Measurements from ENCODE around the gene LONRF3. TPM values are rescaled to one million over a fixed set of nuclear protein-coding genes. Genes with fewer than 3 reads are reported as not detected.

The LONRF3 gene
- 2.8 and 6.6 TPM in 2 replicates for total RNA-seq

DNA sequence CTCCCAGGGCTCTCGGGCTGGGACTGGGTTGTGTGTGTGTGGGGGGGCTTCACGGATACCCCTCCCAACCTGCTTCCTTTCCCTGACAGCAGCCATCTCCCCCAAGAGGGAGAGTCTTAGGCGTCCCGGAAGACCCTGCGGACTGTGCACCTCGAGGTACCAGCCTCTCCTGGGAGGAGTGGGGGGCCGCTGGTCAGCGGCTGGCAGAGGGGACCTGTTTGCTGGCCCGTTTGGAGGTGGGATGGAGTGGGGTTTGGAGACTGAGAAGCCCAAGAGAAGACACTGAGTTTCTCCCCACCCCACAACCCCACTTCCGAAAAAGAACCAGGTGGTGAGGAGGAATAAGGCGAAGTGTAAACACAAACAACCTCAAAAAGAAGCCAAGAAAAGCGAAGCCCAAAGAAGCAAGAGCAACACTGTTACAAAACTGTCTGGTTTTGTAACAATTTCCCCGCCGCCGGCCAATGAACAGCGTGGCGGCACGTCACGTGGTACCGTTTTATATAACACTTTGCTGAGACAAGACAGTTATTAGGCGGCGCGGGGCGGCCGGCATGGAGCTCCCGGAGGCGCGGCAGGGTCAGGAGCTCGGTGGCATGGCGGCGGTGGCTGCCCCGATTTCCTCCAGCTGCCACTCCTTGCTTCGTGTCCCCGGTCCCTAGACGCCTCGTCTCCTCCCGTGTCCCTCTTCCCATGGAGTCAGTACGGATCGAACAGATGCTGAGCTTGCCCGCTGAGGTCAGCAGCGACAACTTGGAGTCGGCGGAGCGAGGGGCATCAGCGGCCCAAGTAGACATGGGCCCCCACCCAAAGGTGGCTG lies at the start of gene LONRF3:
Gene LONRF3 (plus strand): TSS at position 531 of the 820 bp plus-strand sequence. CDS start 163 bp downstream, at position 694.
- peak within 1 kb of the TSS; percentile 65 for H3K4me3 ChIP-seq (ENCODE audit: low read depth, low read length)
- TF ChIP-seq, protein P1, sequence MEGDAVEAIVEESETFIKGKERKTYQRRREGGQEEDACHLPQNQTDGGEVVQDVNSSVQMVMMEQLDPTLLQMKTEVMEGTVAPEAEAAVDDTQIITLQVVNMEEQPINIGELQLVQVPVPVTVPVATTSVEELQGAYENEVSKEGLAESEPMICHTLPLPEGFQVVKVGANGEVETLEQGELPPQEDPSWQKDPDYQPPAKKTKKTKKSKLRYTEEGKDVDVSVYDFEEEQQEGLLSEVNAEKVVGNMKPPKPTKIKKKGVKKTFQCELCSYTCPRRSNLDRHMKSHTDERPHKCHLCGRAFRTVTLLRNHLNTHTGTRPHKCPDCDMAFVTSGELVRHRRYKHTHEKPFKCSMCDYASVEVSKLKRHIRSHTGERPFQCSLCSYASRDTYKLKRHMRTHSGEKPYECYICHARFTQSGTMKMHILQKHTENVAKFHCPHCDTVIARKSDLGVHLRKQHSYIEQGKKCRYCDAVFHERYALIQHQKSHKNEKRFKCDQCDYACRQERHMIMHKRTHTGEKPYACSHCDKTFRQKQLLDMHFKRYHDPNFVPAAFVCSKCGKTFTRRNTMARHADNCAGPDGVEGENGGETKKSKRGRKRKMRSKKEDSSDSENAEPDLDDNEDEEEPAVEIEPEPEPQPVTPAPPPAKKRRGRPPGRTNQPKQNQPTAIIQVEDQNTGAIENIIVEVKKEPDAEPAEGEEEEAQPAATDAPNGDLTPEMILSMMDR (conservative IDR thresholded peaks at IDR 0.05; ENCODE audit: low read depth, low read length) = no peak
- DNase-seq (ENCODE audit: low read depth) = no peak

DNA sequence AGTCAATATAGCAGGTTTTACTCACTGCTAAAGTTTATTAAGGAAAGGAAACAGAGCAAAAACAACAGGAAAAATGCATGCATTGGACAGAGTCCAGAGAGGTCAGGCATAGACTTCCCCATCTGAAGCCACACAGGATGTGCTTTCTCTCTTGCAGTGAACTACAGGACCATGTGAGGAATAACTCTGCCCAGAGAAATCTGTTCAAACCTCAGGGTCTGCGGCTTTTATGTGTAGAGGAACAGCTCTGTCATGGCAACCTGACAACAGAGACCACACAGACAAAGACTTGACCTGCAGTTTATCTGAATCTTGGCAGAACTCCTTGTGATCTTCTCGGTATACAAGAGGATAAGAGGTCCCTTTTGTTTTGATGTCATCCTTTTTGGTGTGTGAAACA lies 46.3 kb upstream of the LONRF3 start:
- no peak overlapping the region for H3K4me3 ChIP-seq (ENCODE audit: low read depth, low read length)
- DNase-seq (ENCODE audit: low read depth) = no peak
- TF ChIP-seq, protein P1 (conservative IDR thresholded peaks at IDR 0.05; ENCODE audit: low read depth, low read length) = no peak

DNA sequence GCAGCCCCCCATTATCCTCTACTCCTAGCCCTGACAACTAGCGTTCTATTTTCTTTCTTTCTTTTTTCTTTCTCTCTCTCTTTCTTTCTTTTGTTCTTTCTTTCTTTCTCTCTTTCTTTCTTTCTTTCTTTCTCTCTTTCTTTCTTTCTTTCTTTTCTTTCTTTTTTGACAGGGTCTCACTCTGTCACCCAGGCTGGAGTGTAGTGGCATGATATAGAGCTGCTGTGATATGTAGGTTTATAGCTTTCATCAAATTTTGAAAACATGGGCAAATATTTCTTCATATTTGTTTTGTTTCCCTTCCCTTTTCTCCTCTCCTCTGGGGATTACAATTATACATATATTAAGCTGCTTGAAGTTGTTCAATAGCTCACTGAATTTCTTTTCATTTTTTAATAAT lies 39.1 kb upstream of the LONRF3 start:
- no peak for DNase-seq (ENCODE audit: low read depth)
- no peak overlapping the region for H3K4me3 ChIP-seq (ENCODE audit: low read depth, low read length)
- TF ChIP-seq, protein P1 (conservative IDR thresholded peaks at IDR 0.05; ENCODE audit: low read depth, low read length) = no peak

DNA sequence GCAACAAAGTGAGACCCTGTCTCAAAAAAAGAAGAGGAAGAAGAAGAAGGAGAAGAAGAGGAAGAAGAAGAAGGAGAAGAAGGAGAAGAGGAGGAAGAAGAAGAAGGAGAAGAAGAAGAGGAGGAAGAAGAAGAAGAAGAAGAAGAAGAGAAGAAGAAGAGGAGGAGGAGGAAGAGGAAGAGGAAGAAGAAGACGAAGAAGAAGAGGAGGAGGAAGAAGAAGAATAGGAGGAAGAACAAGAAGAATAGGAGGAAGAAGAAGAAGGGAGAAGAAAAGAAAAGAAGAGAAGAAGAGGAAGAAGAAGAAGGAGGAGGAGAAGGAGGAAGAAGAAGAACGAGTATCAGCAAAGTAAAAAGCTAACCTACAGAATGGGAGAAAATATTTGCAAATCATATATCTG lies 33.3 kb upstream of the LONRF3 start:
- no peak for DNase-seq (ENCODE audit: low read depth)
- TF ChIP-seq, protein P1 (conservative IDR thresholded peaks at IDR 0.05; ENCODE audit: low read depth, low read length) = no peak
- H3K4me3 ChIP-seq (ENCODE audit: low read depth, low read length) = no peak overlapping the region

GRCh38 chrX:118943102-118943501 lies 31.3 kb upstream of the LONRF3 start:
- TF ChIP-seq, protein P1 (conservative IDR thresholded peaks at IDR 0.05; ENCODE audit: low read depth, low read length) = no peak
- no peak for DNase-seq (ENCODE audit: low read depth)
- no peak overlapping the region for H3K4me3 ChIP-seq (ENCODE audit: low read depth, low read length)

DNA sequence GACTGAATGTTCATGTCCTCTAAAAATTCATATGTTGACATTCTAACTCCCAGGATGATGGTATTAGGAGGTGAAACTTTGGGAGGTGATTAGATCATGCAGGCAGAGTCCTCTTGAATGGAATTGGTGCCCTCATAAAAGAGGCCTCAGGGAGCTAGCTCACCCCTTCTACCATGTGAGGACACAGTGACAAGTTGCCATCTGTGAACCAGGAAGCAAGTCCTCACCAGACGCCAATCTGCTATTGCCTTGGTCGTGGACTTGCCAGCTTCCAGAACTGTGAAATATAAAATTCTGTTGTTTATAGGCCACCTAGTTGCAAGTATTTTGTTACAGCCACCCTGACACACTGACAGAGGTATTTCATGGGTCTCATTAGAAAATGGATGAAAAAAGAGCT lies 28.5 kb upstream of the LONRF3 start:
- no peak overlapping the region for H3K4me3 ChIP-seq (ENCODE audit: low read depth, low read length)
- no peak for DNase-seq (ENCODE audit: low read depth)
- TF ChIP-seq, protein P1 (conservative IDR thresholded peaks at IDR 0.05; ENCODE audit: low read depth, low read length) = no peak

GRCh38 chrX:118948270-118948669 lies 26.1 kb upstream of the LONRF3 start:
- no peak for DNase-seq (ENCODE audit: low read depth)
- TF ChIP-seq, protein P1 (conservative IDR thresholded peaks at IDR 0.05; ENCODE audit: low read depth, low read length) = no peak
- H3K4me3 ChIP-seq (ENCODE audit: low read depth, low read length) = no peak overlapping the region

Measured in epithelial cell of proximal tubule (primary cell).